B cell (primary cell): ENCODE data around the gene APP. TPM values are rescaled to one million over a fixed set of nuclear protein-coding genes. Genes with fewer than 3 reads are reported as not detected.

Experiments
- ATAC-seq: fragments of 200-7000 bp; cut with Tn5 transposase; one replicate; pipeline ENCODE4 v1.10.0; 2021; ENCODE audit warnings: low read depth, mild to moderate bottlenecking, moderate number of reproducible peaks, moderate library complexity
- CTCF ChIA-PET: fragments of 350-600 bp; sonication (Branson Sonifier 250); formaldehyde crosslinking; loops from one replicate; lab custom pipeline; 2021; ENCODE audit warnings: antibody characterized with exemption, inconsistent platforms; lab: Charles Lee
- POLR2A ChIA-PET: fragments of 350-600 bp; sonication (Branson Sonifier 250); formaldehyde crosslinking; loops from one replicate; lab custom pipeline; 2021; ENCODE audit warnings: antibody characterized with exemption; lab: Charles Lee
- DNase-seq: peaks from one replicate; pipeline ENCODE4 v3.0.0; 2013
- H2AFZ ChIP-seq: 2 replicates; pipeline ENCODE4 v1.6.1; 2012; ENCODE audit warnings: mild to moderate bottlenecking, low read depth, low read length; ENCODE audit not compliant: insufficient read depth, poor library complexity, severe bottlenecking
- H3K27ac ChIP-seq, 2 donors: 1 replicate in 1 of 2; 2 replicates in 1 of 2; pipeline ENCODE4 v1.5.1; 2012 to 2013; ENCODE audit warnings: low read length in 2 of 2, mild to moderate bottlenecking in 2 of 2, moderate library complexity in 1 of 2
- H3K27me3 ChIP-seq, 4 experiments: fragments of 200-600 bp in 1 of 4; sonication (generic) in 1 of 4; replicated peaks in 1 of 4; 1 replicate in 2 of 4; 2 replicates in 2 of 4; pipeline versions ENCODE4 v1.6.1 to v1.7.0; 2013 to 2016; ENCODE audit warnings: low read length in 3 of 4, mild to moderate bottlenecking in 2 of 4, mixed read lengths in 1 of 4, moderate library complexity in 1 of 4; ENCODE audit not compliant: insufficient read depth in 4 of 4, control insufficient read depth in 3 of 4; ENCODE audit errors: control extremely low read depth in 1 of 4
- H3K36me3 ChIP-seq, 2 experiments: replicated peaks in 1 of 2; 1 replicate in 1 of 2; 2 replicates in 1 of 2; pipeline versions ENCODE4 v1.6.1 to v1.7.1; 2013; ENCODE audit warnings: low read length in 1 of 2; ENCODE audit not compliant: insufficient read depth in 2 of 2, control insufficient read depth in 1 of 2; ENCODE audit errors: control extremely low read depth in 1 of 2, extremely low read depth in 1 of 2
- H3K4me1 ChIP-seq, 2 donors: fragments of 200-600 bp in 1 of 2; sonication (generic) in 1 of 2; 1 replicate in 1 of 2; 2 replicates in 1 of 2; pipeline versions ENCODE4 v1.5.1 to v1.6.1; 2013 to 2017; ENCODE audit warnings: low read length in 2 of 2; ENCODE audit not compliant: control insufficient read depth in 2 of 2, insufficient read depth in 2 of 2
- H3K4me2 ChIP-seq: replicated peaks from 2 replicates; pipeline ENCODE3; 2012; ENCODE audit warnings: mild to moderate bottlenecking, low read depth, low read length; ENCODE audit not compliant: poor library complexity, severe bottlenecking
- H3K4me3 ChIP-seq, 5 experiments: fragments of 200-600 bp in 1 of 5; sonication (generic) in 1 of 5; 1 replicate in 3 of 5; 2 replicates in 2 of 5; pipeline versions ENCODE4 v1.5.1 to v1.7.0; 2011 to 2016; ENCODE audit warnings: low read length in 4 of 5, mild to moderate bottlenecking in 4 of 5, low read depth in 2 of 5, control low read depth in 1 of 5, moderate library complexity in 1 of 5; ENCODE audit not compliant: insufficient read depth in 1 of 5; ENCODE audit errors: control extremely low read depth in 1 of 5, extremely low read depth in 1 of 5
- H3K79me2 ChIP-seq: fragments of 200-600 bp; sonication (generic); one replicate; pipeline ENCODE4 v1.6.0; 2016; ENCODE audit warnings: low read length; ENCODE audit not compliant: control insufficient read depth, insufficient read depth
- H3K9ac ChIP-seq: fragments of 200-600 bp; sonication (generic); 2 replicates; pipeline ENCODE4 v1.6.1; 2017; ENCODE audit warnings: mild to moderate bottlenecking, low read length, moderate library complexity
- H3K9me3 ChIP-seq, 3 donors: one replicate each; pipeline versions ENCODE4 v1.6.1 to v1.7.1; 2013; ENCODE audit warnings: low read length in 2 of 3; ENCODE audit not compliant: control insufficient read depth in 2 of 3, insufficient read depth in 1 of 3; ENCODE audit errors: control extremely low read depth in 1 of 3
- H4K20me1 ChIP-seq: 2 replicates; pipeline ENCODE4 v1.6.0; 2012; ENCODE audit warnings: mild to moderate bottlenecking, low read length; ENCODE audit not compliant: insufficient read depth, control insufficient read depth, poor library complexity, severe bottlenecking
- H3K27ac Mint-ChIP-seq: one replicate; pipeline ENCODE4 v1.8.0; 2021; ENCODE audit warnings: mixed read lengths
- H3K27me3 Mint-ChIP-seq: one replicate; pipeline ENCODE4 v1.8.0; 2021; ENCODE audit warnings: mixed read lengths
- H3K4me1 Mint-ChIP-seq: one replicate; pipeline ENCODE4 v1.8.0; 2021; ENCODE audit warnings: mixed read lengths
- H3K4me3 Mint-ChIP-seq: one replicate; pipeline ENCODE4 v1.8.0; 2021; ENCODE audit warnings: mixed read lengths
- H3K9me3 Mint-ChIP-seq: one replicate; pipeline ENCODE4 v1.8.0; 2022; ENCODE audit warnings: mixed read lengths; ENCODE audit not compliant: insufficient read depth
- CTCF ChIP-seq: fragments of 200-600 bp; IDR thresholded peaks from one replicate; pipeline ENCODE4 v1.8.0; 2022; ENCODE audit warnings: antibody characterized with exemption, mild to moderate bottlenecking
- EZH2 ChIP-seq: IDR thresholded peaks from 2 replicates; pipeline ENCODE4 v1.6.1; 2012; ENCODE audit warnings: borderline replicate concordance, low read depth, mild to moderate bottlenecking, moderate library complexity, low read length; ENCODE audit not compliant: insufficient read depth, poor library complexity, severe bottlenecking
- whole genome bisulfite sequencing: methylation state at CpG from one replicate; pipeline ENCODE4 v1.1.5; 2013; ENCODE audit warnings: missing lambda C conversion rate; ENCODE audit not compliant: insufficient coverage; 5-methylcytosine and 5-hydroxymethylcytosine counted together
- intact Hi-C: fragments of 100-400 bp; cut with micrococcal nuclease; formaldehyde crosslinking; loops from one replicate; pipeline ENCODE4 v1.10.0; 2022
- polyA plus RNA-seq: library from polyadenylated mRNA; depleted of rRNA; stranded (reverse); fragments of >200 nt; gene quantifications from 2 replicates; pipeline ENCODE4 v1.2.3, GENCODE V29; 2012
- total RNA-seq, 2 donors: library from RNA; stranded (reverse); fragments of 120-200 nt in 1 of 2; gene quantifications; 1 replicate in 1 of 2; 2 replicates in 1 of 2; pipeline versions ENCODE4 v1.2.3 to v1.2.4, GENCODE V29; 2013 to 2022

APP gene
- total and polyA plus RNA-seq, 2 donors (not counting 1 experiment from before 2014, with no cell fraction given): 28.3 to 34.7 TPM

GRCh38 chr21:25867061-25867460 lies 303.5 kb downstream of the APP start:
- no peak overlapping the region for H3K9ac ChIP-seq
- H3K4me1 Mint-ChIP-seq: no peaks in the 10 kb centered on the region
- no peak overlapping the region for H3K27ac Mint-ChIP-seq
- H3K9me3 Mint-ChIP-seq: no peaks in the 10 kb centered on the region
- no peak overlapping the region for H3K4me3 ChIP-seq
- no peaks in the 10 kb centered on the region for H4K20me1 ChIP-seq
- ChIA-PET POLR2A (no interaction called here), CTCF (no interaction called here)
- H3K27me3 Mint-ChIP-seq: no peaks in the 10 kb centered on the region
- ATAC-seq (no peak), DNase-seq (no peak)
- H2AFZ ChIP-seq: no peak overlapping the region
- H3K9me3 ChIP-seq: no peaks in the 10 kb centered on the region
- H3K4me3 Mint-ChIP-seq: no peak overlapping the region
- no peaks in the 10 kb centered on the region for H3K27me3 ChIP-seq
- intact Hi-C loops: no loop called here
- TF ChIP-seq CTCF (no peak), EZH2 (no peak)
- no peak overlapping the region for H3K27ac ChIP-seq
- no peak overlapping the region for H3K4me2 ChIP-seq
- WGBS: 89% methylated on average over 1 of the region's 1 CpG
- no peaks in the 10 kb centered on the region for H3K36me3 ChIP-seq
- H3K4me1 ChIP-seq: no peaks in the 10 kb centered on the region
- H3K79me2 ChIP-seq: no peaks in the 10 kb centered on the region

GRCh38 chr21:25863747-25864146 lies 306.8 kb downstream of the APP start:
- Mint-ChIP-seq H3K27me3 (no peaks in the 10 kb centered on the region), H3K4me1 (no peaks in the 10 kb centered on the region), H3K9me3 (no peaks in the 10 kb centered on the region), H3K27ac (no peak overlapping the region), H3K4me3 (no peak overlapping the region)
- intact Hi-C loops: no loop called here
- 94% methylated on average over 4 of the region's 4 CpGs for WGBS
- no peak overlapping the region for H3K27ac ChIP-seq
- no peak overlapping the region for H3K4me2 ChIP-seq
- ChIA-PET POLR2A (no interaction called here), CTCF (no interaction called here)
- TF ChIP-seq CTCF (no peak), EZH2 (no peak)
- DNase-seq (no peak), ATAC-seq (no peak)
- no peak overlapping the region for H3K4me3 ChIP-seq
- H2AFZ ChIP-seq: no peak overlapping the region
- no peaks in the 10 kb centered on the region for H3K27me3 ChIP-seq
- H3K79me2 ChIP-seq: no peaks in the 10 kb centered on the region
- H3K36me3 ChIP-seq: no peaks in the 10 kb centered on the region
- H3K9ac ChIP-seq: no peak overlapping the region
- H3K9me3 ChIP-seq: no peaks in the 10 kb centered on the region
- no peaks in the 10 kb centered on the region for H3K4me1 ChIP-seq
- H4K20me1 ChIP-seq: no peaks in the 10 kb centered on the region
